K562 (cell line): Measurements from ENCODE around the gene MCOLN2. TPM values are rescaled to one million over a fixed set of nuclear protein-coding genes. Genes with fewer than 3 reads are reported as not detected.

Experiments used
- ATAC-seq: fragments of 200-7000 bp; cut with Tn5 transposase; 3 replicates; pipeline ENCODE4 v1.9.1; 2020; ENCODE audit warnings: moderate library complexity
- BruUV-seq: library from RNA; stranded (reverse); fragments of 400-500 nt; replicated peaks from 2 replicates; lab custom pipeline; 2021; lab: Mats Ljungman, UMichigan
- CTCF ChIA-PET: fragments of 300-600 bp; formaldehyde crosslinking; extraction: SDS; loops from one replicate; lab custom pipeline; 2021; ENCODE audit warnings: low intra/inter-chr PET ratio; lab: Yijun Ruan, JAX
- POLR2A ChIA-PET: fragments of 300-600, 350-650 bp; sonication (Branson Sonifier 250); formaldehyde crosslinking; extraction: SDS; loops from one replicate; lab custom pipeline; 2021; ENCODE audit warnings: antibody characterized with exemption, inconsistent platforms; lab: Yijun Ruan, JAX
- DNase-seq, 4 experiments: peaks; one replicate each; pipeline versions ENCODE4 v3.0.0 to v3.0.0-alpha.2; 2011 to 2018; ENCODE audit warnings: low spot score in 3 of 4, mixed read lengths in 3 of 4; ENCODE audit errors: extremely low read depth in 1 of 4
- FAIRE-seq: peaks from 2 replicates; lab custom pipeline; 2011; peaks lifted over from hg19 to GRCh38; lab: Jason Lieb, UNC
- H2AFZ ChIP-seq: 2 replicates; pipeline ENCODE4 v1.6.0; 2011; ENCODE audit warnings: low read depth, low read length, control low read depth, inconsistent platforms
- H3K27ac ChIP-seq: fragments of 200-600 bp; 3 replicates; pipeline ENCODE4 v1.8.0; 2011; ENCODE audit warnings: low read depth, mild to moderate bottlenecking, control low read depth, inconsistent platforms, low read length, moderate library complexity, mixed read lengths; ENCODE audit errors: extremely low read depth
- H3K27me3 ChIP-seq, 2 experiments: fragments of 300-600 bp in 1 of 2; 2 replicates in 1 of 2; 3 replicates in 1 of 2; pipeline versions ENCODE4 v1.6.0 to v1.8.0; 2011; ENCODE audit warnings: inconsistent platforms in 2 of 2, low read length in 2 of 2, mild to moderate bottlenecking in 1 of 2, mixed read lengths in 1 of 2, moderate library complexity in 1 of 2; ENCODE audit not compliant: control insufficient read depth in 2 of 2, insufficient read depth in 2 of 2
- H3K36me3 ChIP-seq: fragments of 300-600 bp; 3 replicates; pipeline ENCODE4 v1.8.0; 2011; ENCODE audit warnings: mild to moderate bottlenecking, low read length, inconsistent platforms; ENCODE audit not compliant: control insufficient read depth, insufficient read depth
- H3K4me1 ChIP-seq, 2 experiments: fragments of 200-600 bp in 1 of 2; replicated peaks in 1 of 2; 2 replicates in 1 of 2; 3 replicates in 1 of 2; pipeline versions ENCODE4 v1.5.1 to v1.8.0; 2011; ENCODE audit warnings: inconsistent platforms in 2 of 2, low read length in 2 of 2, mild to moderate bottlenecking in 1 of 2, mixed read lengths in 1 of 2, moderate library complexity in 1 of 2; ENCODE audit not compliant: control insufficient read depth in 2 of 2, insufficient read depth in 2 of 2
- H3K4me2 ChIP-seq: 2 replicates; pipeline ENCODE4 v1.6.1; 2011; ENCODE audit warnings: low read length, control low read depth, inconsistent platforms, mixed read lengths; ENCODE audit not compliant: insufficient read depth
- H3K4me3 ChIP-seq: fragments of 200-600 bp; sonication (generic), shearing (Covaris generic); 2 replicates; pipeline ENCODE4 v1.5.1; 2016; ENCODE audit warnings: control low read depth, inconsistent platforms
- H3K79me2 ChIP-seq: fragments of 200-600 bp; 3 replicates; pipeline ENCODE4 v1.8.0; 2011; ENCODE audit warnings: low read length, inconsistent platforms; ENCODE audit not compliant: control insufficient read depth, insufficient read depth
- H3K9ac ChIP-seq, 2 experiments: 2 replicates each; pipeline versions ENCODE4 v1.6.0 to v1.6.1; 2011; ENCODE audit warnings: low read depth in 2 of 2, low read length in 2 of 2, control low read depth in 1 of 2, inconsistent platforms in 1 of 2, mild to moderate bottlenecking in 1 of 2, mixed read lengths in 1 of 2; ENCODE audit not compliant: insufficient read depth in 1 of 2
- H3K9me1 ChIP-seq: one replicate; pipeline ENCODE4 v1.6.0; 2011; ENCODE audit warnings: inconsistent platforms, mild to moderate bottlenecking, low read length, moderate library complexity; ENCODE audit not compliant: control insufficient read depth, insufficient read depth
- H3K9me3 ChIP-seq: replicated peaks from 2 replicates; pipeline ENCODE4 v1.5.1; 2011; ENCODE audit warnings: low read depth, low read length, inconsistent platforms; ENCODE audit not compliant: control insufficient read depth, insufficient read depth
- H4K20me1 ChIP-seq: replicated peaks from 2 replicates; pipeline ENCODE4 v1.6.1; 2011; ENCODE audit warnings: low read length, inconsistent platforms, mixed read lengths; ENCODE audit not compliant: control insufficient read depth, insufficient read depth
- CHCHD3 ChIP-seq: fragments of 250-450 bp; sonication (Bioruptor Pico); IDR thresholded peaks from 2 replicates; pipeline ENCODE4 v2.1.2; 2022; ENCODE audit warnings: mild to moderate bottlenecking
- EWSR1 ChIP-seq: fragments of 450-650 bp; IDR thresholded peaks from 2 replicates; pipeline ENCODE4 v1.6.1; 2018; ENCODE audit warnings: borderline replicate concordance, mild to moderate bottlenecking, low read depth, moderate library complexity; ENCODE audit not compliant: partially characterized antibody
- RBFOX2 ChIP-seq: fragments of 200-400 bp; formaldehyde crosslinking; IDR thresholded peaks from 2 replicates; pipeline ENCODE4 v1.6.1; 2017; ENCODE audit warnings: low read depth, mild to moderate bottlenecking, low read length, moderate library complexity
- ZNF3 ChIP-seq: fragments of 250-450 bp; sonication (Bioruptor Pico); IDR thresholded peaks from 2 replicates; pipeline ENCODE4 v1.5.0; 2021; ENCODE audit warnings: mild to moderate bottlenecking, moderate library complexity
- ZNF655 ChIP-seq: fragments of 250-450 bp; sonication (Bioruptor Pico); IDR thresholded peaks from 2 replicates; pipeline ENCODE4 v1.5.0; 2021
- ZNF696 ChIP-seq: fragments of 250-450 bp; sonication (Bioruptor Pico); conservative IDR thresholded peaks from 2 replicates; pipeline ENCODE4 v1.4.0; 2020; ENCODE audit warnings: mild to moderate bottlenecking, moderate library complexity
- ZNF76 ChIP-seq: fragments of 250-450 bp; sonication (Bioruptor Pico); IDR thresholded peaks from 2 replicates; pipeline ENCODE4 v1.4.0; 2020; ENCODE audit warnings: mild to moderate bottlenecking, moderate library complexity, borderline replicate concordance
- WGBS: fragments of 100-300 bp; shearing (Covaris generic); methylation state at CpG from one replicate; pipeline ENCODE4 v1.1.6; 2016; ENCODE audit warnings: low coverage, mixed read lengths; ENCODE audit not compliant: insufficient coverage; ENCODE audit errors: missing lambda C conversion rate; 5-methylcytosine and 5-hydroxymethylcytosine counted together
- in situ Hi-C: fragments of 300-500 bp; cut with MboI; formaldehyde crosslinking; loops from 4 replicates; pipeline ENCODE4 v1.15.0; 2018; ENCODE audit warnings: inconsistent platforms, mixed read lengths
- intact Hi-C: fragments of 100-400 bp; cut with micrococcal nuclease; formaldehyde crosslinking; loops from 2 replicates; pipeline ENCODE4 v1.14.2; 2022
- polyA plus RNA-seq, 8 experiments: library from polyadenylated mRNA; depleted of rRNA in 4 of 8; stranded (reverse) in 5 of 8; unstranded in 3 of 8; fragments of >200 nt; fragmentation: Nextera tagmentation in 2 of 8; fragmentation: Illumina TruSeq in 1 of 8; extraction: Ambion mirVana in 2 of 8; extraction: Trizol in 1 of 8; gene quantifications; 2 replicates each; pipeline versions ENCODE4 v1.2.1 to v1.2.3, GENCODE V29; 2011 to 2014; ENCODE audit warnings: inconsistent platforms in 1 of 8, missing spikeins in 1 of 8
- total RNA-seq, 7 experiments: library from RNA; depleted of rRNA in 6 of 7; stranded (reverse); fragments of >200 nt in 6 of 7; fragmentation: Illumina TruSeq in 2 of 7; extraction: Trizol in 2 of 7; gene quantifications; 2 replicates each; pipeline versions ENCODE4 v1.2.1 to v1.2.3, GENCODE V29; 2011 to 2021; ENCODE audit warnings: low replicate concordance in 1 of 7
- TF ChIP-seq, protein P1 (sequence below): fragments of 250-450 bp; sonication (Bioruptor Pico); IDR thresholded peaks from 2 replicates; pipeline ENCODE4 v1.4.0; 2020; ENCODE audit warnings: mild to moderate bottlenecking
- TF ChIP-seq, protein P2 (sequence below): sonication (generic); formaldehyde crosslinking; IDR thresholded peaks from 2 replicates; pipeline ENCODE4 v1.8.0; 2023; ENCODE audit warnings: missing genetic modification reagents, mild to moderate bottlenecking, borderline replicate concordance

The MCOLN2 gene
- total and polyA plus RNA-seq, 9 of the 15 experiments (the other 6 are each of a cell fraction or from before 2014, with no cell fraction given) = 0.18 TPM; not detected in 8

GRCh38 chr1:84930831-84931230, 66.1 kb downstream of the MCOLN2 start:
- BruUV-seq = no TSS peak
- H3K27ac ChIP-seq = no peak overlapping the region
- intact Hi-C loops = loop anchor here (10.0 kb wide), 2 partner anchors 306 to 1026 kb away; no protein-coding TSS in a partner anchor
- no peak overlapping the region for H2AFZ ChIP-seq
- H3K9ac ChIP-seq = no peak overlapping the region
- in situ Hi-C loops = loop anchor here (25.0 kb wide), 1 partner anchor 1019 kb away; no protein-coding TSS in a partner anchor
- DNase-seq (no peak), ATAC-seq (no peak), FAIRE-seq (no peak)
- TF ChIP-seq CHCHD3 (CRISPR knock-in tag) = no peak
- TF ChIP-seq EWSR1 = no peak
- TF ChIP-seq, protein P1, sequence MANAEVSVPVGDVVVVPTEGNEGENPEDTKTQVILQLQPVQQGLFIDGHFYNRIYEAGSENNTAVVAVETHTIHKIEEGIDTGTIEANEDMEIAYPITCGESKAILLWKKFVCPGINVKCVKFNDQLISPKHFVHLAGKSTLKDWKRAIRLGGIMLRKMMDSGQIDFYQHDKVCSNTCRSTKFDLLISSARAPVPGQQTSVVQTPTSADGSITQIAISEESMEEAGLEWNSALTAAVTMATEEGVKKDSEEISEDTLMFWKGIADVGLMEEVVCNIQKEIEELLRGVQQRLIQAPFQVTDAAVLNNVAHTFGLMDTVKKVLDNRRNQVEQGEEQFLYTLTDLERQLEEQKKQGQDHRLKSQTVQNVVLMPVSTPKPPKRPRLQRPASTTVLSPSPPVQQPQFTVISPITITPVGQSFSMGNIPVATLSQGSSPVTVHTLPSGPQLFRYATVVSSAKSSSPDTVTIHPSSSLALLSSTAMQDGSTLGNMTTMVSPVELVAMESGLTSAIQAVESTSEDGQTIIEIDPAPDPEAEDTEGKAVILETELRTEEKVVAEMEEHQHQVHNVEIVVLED (CRISPR knock-in tag) = no peak
- no peak for TF ChIP-seq ZNF76 (CRISPR knock-in tag)
- no peak for TF ChIP-seq RBFOX2
- TF ChIP-seq, protein P2, sequence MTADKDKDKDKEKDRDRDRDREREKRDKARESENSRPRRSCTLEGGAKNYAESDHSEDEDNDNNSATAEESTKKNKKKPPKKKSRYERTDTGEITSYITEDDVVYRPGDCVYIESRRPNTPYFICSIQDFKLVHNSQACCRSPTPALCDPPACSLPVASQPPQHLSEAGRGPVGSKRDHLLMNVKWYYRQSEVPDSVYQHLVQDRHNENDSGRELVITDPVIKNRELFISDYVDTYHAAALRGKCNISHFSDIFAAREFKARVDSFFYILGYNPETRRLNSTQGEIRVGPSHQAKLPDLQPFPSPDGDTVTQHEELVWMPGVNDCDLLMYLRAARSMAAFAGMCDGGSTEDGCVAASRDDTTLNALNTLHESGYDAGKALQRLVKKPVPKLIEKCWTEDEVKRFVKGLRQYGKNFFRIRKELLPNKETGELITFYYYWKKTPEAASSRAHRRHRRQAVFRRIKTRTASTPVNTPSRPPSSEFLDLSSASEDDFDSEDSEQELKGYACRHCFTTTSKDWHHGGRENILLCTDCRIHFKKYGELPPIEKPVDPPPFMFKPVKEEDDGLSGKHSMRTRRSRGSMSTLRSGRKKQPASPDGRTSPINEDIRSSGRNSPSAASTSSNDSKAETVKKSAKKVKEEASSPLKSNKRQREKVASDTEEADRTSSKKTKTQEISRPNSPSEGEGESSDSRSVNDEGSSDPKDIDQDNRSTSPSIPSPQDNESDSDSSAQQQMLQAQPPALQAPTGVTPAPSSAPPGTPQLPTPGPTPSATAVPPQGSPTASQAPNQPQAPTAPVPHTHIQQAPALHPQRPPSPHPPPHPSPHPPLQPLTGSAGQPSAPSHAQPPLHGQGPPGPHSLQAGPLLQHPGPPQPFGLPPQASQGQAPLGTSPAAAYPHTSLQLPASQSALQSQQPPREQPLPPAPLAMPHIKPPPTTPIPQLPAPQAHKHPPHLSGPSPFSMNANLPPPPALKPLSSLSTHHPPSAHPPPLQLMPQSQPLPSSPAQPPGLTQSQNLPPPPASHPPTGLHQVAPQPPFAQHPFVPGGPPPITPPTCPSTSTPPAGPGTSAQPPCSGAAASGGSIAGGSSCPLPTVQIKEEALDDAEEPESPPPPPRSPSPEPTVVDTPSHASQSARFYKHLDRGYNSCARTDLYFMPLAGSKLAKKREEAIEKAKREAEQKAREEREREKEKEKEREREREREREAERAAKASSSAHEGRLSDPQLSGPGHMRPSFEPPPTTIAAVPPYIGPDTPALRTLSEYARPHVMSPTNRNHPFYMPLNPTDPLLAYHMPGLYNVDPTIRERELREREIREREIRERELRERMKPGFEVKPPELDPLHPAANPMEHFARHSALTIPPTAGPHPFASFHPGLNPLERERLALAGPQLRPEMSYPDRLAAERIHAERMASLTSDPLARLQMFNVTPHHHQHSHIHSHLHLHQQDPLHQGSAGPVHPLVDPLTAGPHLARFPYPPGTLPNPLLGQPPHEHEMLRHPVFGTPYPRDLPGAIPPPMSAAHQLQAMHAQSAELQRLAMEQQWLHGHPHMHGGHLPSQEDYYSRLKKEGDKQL (CRISPR knock-in tag) = no peak
- no peak for TF ChIP-seq ZNF696 (CRISPR knock-in tag)
- TF ChIP-seq ZNF3 (CRISPR knock-in tag) = no peak
- no peak for TF ChIP-seq ZNF655 (CRISPR knock-in tag)
- POLR2A ChIA-PET = no interaction called here
- H3K9me3 ChIP-seq = no peaks in the 10 kb centered on the region
- no peaks in the 10 kb centered on the region for H4K20me1 ChIP-seq
- WGBS = 0% methylated on average over 2 of the region's 2 CpGs
- H3K4me3 ChIP-seq = no peak overlapping the region
- CTCF ChIA-PET = no interaction called here
- no peaks in the 10 kb centered on the region for H3K36me3 ChIP-seq
- no peaks in the 10 kb centered on the region for H3K9me1 ChIP-seq
- no peak overlapping the region for H3K4me2 ChIP-seq
- H3K27me3 ChIP-seq = peaks cover 0 to 5% of the 10 kb centered on the region in 2 experiments; a peak in 1 of 5 replicates
- no peaks in the 10 kb centered on the region for H3K79me2 ChIP-seq
- no peaks in the 10 kb centered on the region for H3K4me1 ChIP-seq
